ENCODE measurements around the gene ENTPD2.

The ENTPD2 gene

GRCh38 chr9:137053944-137054931, at the start of gene ENTPD2:
Gene ENTPD2 (minus strand): TSS chr9:137054061. CDS start chr9:137053997, 64 bp downstream.
- DNase-seq (ENCODE audit: low read depth) = no peak

GRCh38 chr9:137103206-137103999, 49.5 kb upstream of the ENTPD2 start:
- DNase-seq (ENCODE audit: low read depth) = no peak

GRCh38 chr9:137099231-137099630, 45.4 kb upstream of the ENTPD2 start:
- no peak for DNase-seq (ENCODE audit: low read depth)

DNA sequence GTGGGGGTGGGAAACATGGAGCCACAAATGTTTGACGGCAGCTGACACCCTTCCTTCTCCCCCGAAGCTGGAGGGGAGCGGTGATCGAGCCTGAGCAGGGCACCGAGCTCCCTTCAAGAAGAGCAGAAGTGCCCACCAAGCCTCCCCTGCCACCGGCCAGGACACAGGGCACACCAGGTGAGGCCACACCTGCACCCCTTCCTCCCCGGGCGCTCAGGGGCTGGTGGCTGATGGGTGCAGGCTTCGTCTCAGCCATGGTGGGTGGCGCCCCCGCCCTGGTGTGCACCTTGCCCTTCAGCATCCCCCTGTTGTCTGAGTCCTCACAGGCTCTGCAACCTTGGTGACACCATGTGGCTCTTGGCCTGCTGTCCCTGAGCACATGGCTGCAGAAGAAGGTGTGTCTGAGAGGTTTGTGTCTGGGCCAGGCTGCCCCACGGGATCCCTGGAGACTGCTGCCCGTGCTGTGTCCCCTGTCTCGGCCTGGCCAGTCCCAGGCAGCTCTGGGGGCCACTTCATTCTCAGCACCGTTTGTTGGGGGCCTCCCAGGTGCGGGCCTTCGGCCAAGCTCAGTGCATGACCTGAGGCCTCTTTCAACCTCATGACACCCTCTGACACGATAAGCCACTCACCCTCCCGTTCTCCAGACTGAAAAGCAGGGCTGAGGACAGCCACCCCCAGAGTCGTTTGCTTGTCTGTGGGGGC, 44.1 kb upstream of the ENTPD2 start:
- no peak for DNase-seq (ENCODE audit: low read depth)

DNA sequence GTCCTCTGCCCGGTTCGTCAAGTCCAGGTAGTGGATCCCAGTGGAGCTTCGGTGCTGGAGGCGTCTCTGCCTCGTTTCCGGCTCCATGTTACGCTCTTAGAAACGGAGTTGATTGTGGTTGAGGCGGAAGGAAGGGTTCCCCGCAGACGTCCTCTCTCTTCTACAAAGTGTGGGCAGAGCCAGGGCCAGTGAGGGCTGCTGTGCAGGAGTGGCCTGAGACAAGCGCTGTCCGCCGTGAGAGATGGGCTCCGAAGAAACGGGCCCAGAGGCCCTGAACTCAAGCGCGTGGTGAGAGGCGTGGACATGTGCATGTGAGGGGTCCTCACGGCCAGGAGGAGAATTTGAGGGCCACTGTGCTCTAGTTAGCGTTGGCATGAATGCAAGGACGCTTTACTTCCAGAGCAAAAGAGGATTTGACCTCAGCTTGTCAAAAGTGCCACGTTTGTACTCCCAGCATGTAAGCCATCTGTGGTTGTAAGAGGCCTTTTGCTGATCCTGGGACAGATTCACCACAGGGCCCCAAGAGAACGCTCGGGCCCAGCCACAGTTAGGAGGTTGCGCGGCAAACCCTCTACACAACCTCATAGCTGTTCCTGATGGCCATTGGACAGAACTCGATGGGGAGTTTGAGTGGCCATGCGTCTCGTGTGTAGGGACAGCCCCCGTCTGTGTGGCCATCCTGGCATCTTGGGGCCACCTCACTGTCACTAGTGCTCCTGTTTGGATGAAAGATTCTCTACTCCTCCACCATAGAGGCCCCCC, 43.1 kb upstream of the ENTPD2 start:
- no peak for DNase-seq (ENCODE audit: low read depth)

- DNase-seq (ENCODE audit: low read depth) = no peak
Measured at GRCh38 chr9:137095664-137096517, 42.0 kb upstream of the ENTPD2 start.

DNA sequence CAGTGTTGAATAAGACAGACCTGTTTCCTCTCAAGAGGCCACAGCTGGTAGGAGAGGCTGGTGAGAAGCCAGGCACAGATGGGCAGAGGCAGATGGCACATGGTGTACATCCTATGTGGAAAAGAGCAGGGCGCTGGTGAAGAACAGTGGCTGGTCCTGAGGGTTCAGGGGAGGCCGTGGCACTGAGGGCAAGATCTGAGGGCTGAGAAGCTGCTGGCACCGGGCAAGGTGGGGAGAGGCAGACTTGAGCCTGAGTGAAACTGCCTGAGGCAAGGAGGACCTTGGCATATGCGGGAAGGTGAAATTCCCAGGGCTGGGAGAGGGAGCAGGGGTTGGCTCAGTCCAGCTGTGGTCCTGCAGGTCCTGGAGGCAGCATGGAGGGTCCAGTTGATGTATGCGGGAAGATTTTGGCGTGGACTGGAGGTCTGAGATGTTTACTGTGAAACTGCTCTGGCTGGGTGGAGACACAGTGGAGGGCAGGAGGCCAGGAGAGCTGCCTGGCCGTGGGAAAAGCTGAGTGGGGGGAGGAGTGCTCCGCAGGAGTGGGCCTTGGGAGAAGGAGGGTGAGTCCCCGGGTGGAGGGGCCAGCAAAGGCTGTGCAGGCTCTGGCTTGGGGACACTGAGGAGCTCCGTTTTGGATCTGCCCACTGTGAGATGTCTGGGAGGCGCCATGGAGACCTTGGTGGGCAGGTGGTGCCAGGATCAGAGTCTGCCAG, 35.5 kb upstream of the ENTPD2 start:
- DNase-seq (ENCODE audit: low read depth) = no peak

- no peak for DNase-seq (ENCODE audit: low read depth)
Measured at GRCh38 chr9:137088121-137088520, 34.3 kb upstream of the ENTPD2 start.

GRCh38 chr9:137087409-137087925, 33.6 kb upstream of the ENTPD2 start:
- peak; percentile 36 for DNase-seq (ENCODE audit: low read depth)

DNA sequence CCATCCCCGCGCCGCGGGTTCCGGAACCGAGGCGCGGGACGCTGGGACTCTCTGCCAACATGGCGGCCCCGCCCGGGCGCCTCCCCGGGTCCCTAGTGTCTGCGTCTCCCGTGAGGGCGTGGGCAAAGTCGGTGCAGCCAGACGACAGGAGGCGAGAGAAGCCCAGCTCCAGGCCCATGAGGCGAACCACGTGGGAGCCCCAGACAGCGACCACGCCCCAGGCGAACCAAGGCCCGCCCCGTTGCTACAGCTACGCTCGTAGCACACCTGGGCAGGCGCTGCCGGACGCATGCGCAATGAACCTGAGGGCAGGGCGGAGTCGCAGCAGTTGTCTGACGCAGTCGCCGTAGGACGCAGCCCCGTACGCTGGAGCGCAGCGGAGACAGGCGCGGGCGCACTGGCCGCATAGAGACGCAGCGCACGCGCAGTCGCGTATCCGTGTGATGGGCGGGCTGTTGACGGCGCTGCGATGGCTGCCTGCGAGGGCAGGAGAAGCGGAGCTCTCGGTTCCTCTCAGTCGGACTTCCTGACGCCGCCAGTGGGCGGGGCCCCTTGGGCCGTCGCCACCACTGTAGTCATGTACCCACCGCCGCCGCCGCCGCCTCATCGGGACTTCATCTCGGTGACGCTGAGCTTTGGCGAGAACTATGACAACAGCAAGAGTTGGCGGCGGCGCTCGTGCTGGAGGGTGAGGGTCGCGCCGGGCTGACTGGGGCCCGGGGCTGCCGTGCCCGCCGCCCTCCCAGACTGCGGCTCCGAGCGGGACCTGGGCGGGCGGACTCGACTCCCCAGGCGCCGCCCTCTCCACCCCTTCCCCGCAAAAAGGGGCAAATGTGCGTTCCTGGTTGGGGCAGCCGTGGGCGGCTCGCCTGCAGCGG, 32.9 kb upstream of the ENTPD2 start, which contains the start of gene MAN1B1:
Gene MAN1B1, plus strand, starts transcription at position 455 of the 878 bp plus-strand sequence. Its CDS starts 15 bp downstream, at position 470.
- DNase-seq (ENCODE audit: low read depth) = peak; percentile 99

- peak; percentile 69 for DNase-seq (ENCODE audit: low read depth)
Measured at GRCh38 chr9:137085920-137086530, 32.2 kb upstream of the ENTPD2 start.

- no peak for DNase-seq (ENCODE audit: low read depth)
Measured at GRCh38 chr9:137084526-137084925, 30.7 kb upstream of the ENTPD2 start.

GRCh38 chr9:137083394-137084004, 29.6 kb upstream of the ENTPD2 start:
- DNase-seq (ENCODE audit: low read depth) = peak; percentile 98

- no peak for DNase-seq (ENCODE audit: low read depth)
Measured at GRCh38 chr9:137082925-137083290, 29.0 kb upstream of the ENTPD2 start.

GRCh38 chr9:137082222-137082924, 28.5 kb upstream of the ENTPD2 start:
- no peak for DNase-seq (ENCODE audit: low read depth)

- DNase-seq (ENCODE audit: low read depth) = no peak
Measured at GRCh38 chr9:137080260-137081122, 26.6 kb upstream of the ENTPD2 start.

All from ELR (cell line).